ENCODE results near the gene TPST2. TPM values are rescaled to one million over a fixed set of nuclear protein-coding genes. Genes with fewer than 3 reads are reported as not detected.

The TPST2 gene
- total and polyA plus RNA-seq, 2 of the 4 experiments (the other 2 are of a cell fraction) = 42.5 to 63.6 TPM

- no peak overlapping the region for H2BK5ac ChIP-seq (ENCODE audit: low read depth, low read length, poor library complexity, severe bottlenecking)
- peaks cover 14% of the 10 kb centered on the region for H3K9me1 ChIP-seq (ENCODE audit: insufficient read depth, low read length)
- H3K23ac ChIP-seq (ENCODE audit: low read depth, low read length) = no peak overlapping the region
- no peak overlapping the region for H2AK9ac ChIP-seq (replicated peaks; ENCODE audit: low read depth, low read length, poor library complexity)
- no peak overlapping the region for H3K4ac ChIP-seq (ENCODE audit: low read depth, low read length)
- H2AK5ac ChIP-seq (ENCODE audit: low read depth, low read length) = no peak overlapping the region
- no CpG with 5 or more reads among the region's 3 CpGs for WGBS, 2 experiments (ENCODE audit: extremely low coverage in 2 of 2, insufficient read length in 1 of 2)
- no peaks in the 10 kb centered on the region for H3K9me3 ChIP-seq (ENCODE audit: control insufficient read depth, insufficient read depth, low read length)
- intact Hi-C loops (cut with micrococcal nuclease) = no loop called here
- no peak overlapping the region for H4K91ac ChIP-seq (ENCODE audit: insufficient read depth, low read depth, low read length)
- ATAC-seq (ENCODE audit: low read depth) = no peak
- no peak overlapping the region for H3K56ac ChIP-seq (ENCODE audit: extremely low read depth, insufficient read depth, low read length)
- H2BK15ac ChIP-seq (ENCODE audit: low read depth, low read length) = no peak overlapping the region
- no peak overlapping the region for H2AFZ ChIP-seq (replicated peaks; ENCODE audit: low read length, poor library complexity)
- DNase-seq = no peak
- H3K27ac ChIP-seq (ENCODE audit: insufficient read depth, low read length) = no peak overlapping the region
- H2BK20ac ChIP-seq (ENCODE audit: low read depth, low read length) = no peak overlapping the region
- ChIA-PET POLR2A (ENCODE audit: unreplicated experiment) (no interaction called here), CTCF (no interaction called here)
- no peak overlapping the region for H2BK120ac ChIP-seq (ENCODE audit: low read depth, low read length)
- peaks cover 17% of the 10 kb centered on the region for H3K36me3 ChIP-seq (ENCODE audit: control insufficient read depth, insufficient read depth, low read length)
- no peak overlapping the region for H3K14ac ChIP-seq (replicated peaks; ENCODE audit: low read depth, low read length)
- H4K20me1 ChIP-seq (ENCODE audit: insufficient read depth, low read length) = no peaks in the 10 kb centered on the region
- no peak overlapping the region for H3K4me2 ChIP-seq (ENCODE audit: low read depth, low read length)
- H3K27me3 ChIP-seq (ENCODE audit: control insufficient read depth, insufficient read depth, low read length) = no peaks in the 10 kb centered on the region
- dilution Hi-C loops (cut with HindIII; ENCODE audit: low sequenced_read_pairs, unreplicated experiment) = no loop called here
- no TSS peak for BruUV-seq (replicated peaks)
- no peak overlapping the region for H3K18ac ChIP-seq (ENCODE audit: low read depth, low read length)
- TF ChIP-seq USF2 (IDR thresholded peaks at IDR 0.05; ENCODE audit: low read depth, low read length) (no peak), RFX5 (IDR thresholded peaks at IDR 0.05; ENCODE audit: low read depth, low read length) (no peak), NFE2L2 (IDR thresholded peaks at IDR 0.05; ENCODE audit: low read depth, low read length) (no peak), MAZ (IDR thresholded peaks at IDR 0.05; ENCODE audit: borderline replicate concordance, low read depth, low read length) (no peak), POLR2A (IDR thresholded peaks at IDR 0.05; ENCODE audit: low read depth, low read length) (no peak), BHLHE40 (IDR thresholded peaks at IDR 0.05; ENCODE audit: low read depth, low read length) (no peak)
- H3K4me3 ChIP-seq (ENCODE audit: insufficient read depth, low read depth, low read length) = no peak overlapping the region
- in situ Hi-C loops (cut with MboI; ENCODE audit: low sequenced_read_pairs) = no loop called here
- no peak overlapping the region for H4K5ac ChIP-seq (ENCODE audit: low read depth, low read length)
- no peak overlapping the region for H4K8ac ChIP-seq (ENCODE audit: low read depth in 2 of 2, low read length in 2 of 2)
- H3K4me1 ChIP-seq (ENCODE audit: control insufficient read depth, insufficient read depth, low read length) = no peaks in the 10 kb centered on the region
- H3K9ac ChIP-seq (ENCODE audit: low read depth, low read length) = no peak overlapping the region
- H3K79me1 ChIP-seq (ENCODE audit: low read depth in 1 of 2, low read length in 2 of 2) = peaks cover 25 to 71% of the 10 kb centered on the region in 2 experiments
Observed at GRCh38 chr22:26542831-26543230, 47.1 kb downstream of the TPST2 start.
